Urinary bladder (tissue), 4 donors: ENCODE data around the gene ANKRD29. TPM values are rescaled to one million over a fixed set of nuclear protein-coding genes. Genes with fewer than 3 reads are reported as not detected.
"Not testable (repeated sequence)": the region's sequence is repeated elsewhere in the genome, so short reads cannot be mapped to it uniquely, and the experiment has no call there.

ENCODE experiments used
- DNase-seq: peaks from one replicate; pipeline ENCODE4 v3.0.0-alpha.2; 2015; ENCODE audit errors: extremely low spot score
- H3K27ac ChIP-seq: one replicate; pipeline ENCODE4 v1.5.1; 2013; ENCODE audit warnings: low read depth, mild to moderate bottlenecking, moderate library complexity
- H3K36me3 ChIP-seq: one replicate; pipeline ENCODE4 v1.6.1; 2013; ENCODE audit warnings: mild to moderate bottlenecking, moderate library complexity; ENCODE audit not compliant: insufficient read depth
- H3K4me1 ChIP-seq: one replicate; pipeline ENCODE4 v1.6.1; 2013; ENCODE audit warnings: mild to moderate bottlenecking, moderate library complexity; ENCODE audit not compliant: insufficient read depth
- H3K4me3 ChIP-seq: one replicate; pipeline ENCODE4 v1.5.1; 2013; ENCODE audit warnings: low read depth, low read length
- WGBS: extraction: QIAGEN DNeasy Blood & Tissue Kit; methylation state at CpG from one replicate; pipeline ENCODE4 v1.1.7; 2013; 5-methylcytosine and 5-hydroxymethylcytosine counted together
- polyA plus RNA-seq: library from polyadenylated mRNA; stranded (reverse); fragments of 200-250 nt; gene quantifications from one replicate; pipeline ENCODE4 v1.2.3, GENCODE V29; 2013
- total RNA-seq: library from RNA; depleted of rRNA; stranded (reverse); fragments of >200 nt; gene quantifications from one replicate; pipeline ENCODE4 v1.2.3, GENCODE V29; 2014
- donor health status: healthy with polysubstance abuse.
- donor health status: healthy.

ANKRD29 gene
- total and polyA plus RNA-seq, 2 donors: 11.7 to 13.6 TPM

DNA sequence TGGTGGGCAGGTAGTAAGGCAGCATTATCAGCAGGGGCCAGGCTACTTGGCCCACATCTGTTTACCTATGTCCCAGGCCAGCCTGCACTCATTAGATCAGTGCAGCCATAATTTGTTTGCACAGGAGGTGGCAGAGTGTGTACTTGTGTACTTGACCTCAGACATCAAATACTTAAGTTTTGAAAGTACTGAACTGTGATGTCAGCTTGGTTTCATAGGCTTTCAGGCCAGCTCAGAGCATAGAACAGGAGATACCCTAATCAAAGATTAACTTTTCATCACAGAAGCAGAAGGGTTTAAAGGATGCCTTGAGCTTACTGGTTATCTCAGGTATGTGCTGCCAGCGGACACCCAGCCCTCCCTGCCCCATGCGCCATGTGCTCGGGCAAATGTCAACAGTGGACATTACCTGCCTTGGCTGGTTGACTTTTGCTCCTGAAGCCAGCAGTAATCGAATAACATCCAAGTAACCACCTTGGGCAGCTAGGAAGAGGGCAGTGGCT lies 33.2 kb downstream of the ANKRD29 start:
- Histone ChIP-seq H3K36me3 (no peaks in the 10 kb centered on the region), H3K4me1 (peaks cover 3% of the 10 kb centered on the region), H3K27ac (no peak overlapping the region), H3K4me3 (no peak overlapping the region)
- 87% methylated on average over 4 of the region's 4 CpGs for WGBS
- no peak for DNase-seq

DNA sequence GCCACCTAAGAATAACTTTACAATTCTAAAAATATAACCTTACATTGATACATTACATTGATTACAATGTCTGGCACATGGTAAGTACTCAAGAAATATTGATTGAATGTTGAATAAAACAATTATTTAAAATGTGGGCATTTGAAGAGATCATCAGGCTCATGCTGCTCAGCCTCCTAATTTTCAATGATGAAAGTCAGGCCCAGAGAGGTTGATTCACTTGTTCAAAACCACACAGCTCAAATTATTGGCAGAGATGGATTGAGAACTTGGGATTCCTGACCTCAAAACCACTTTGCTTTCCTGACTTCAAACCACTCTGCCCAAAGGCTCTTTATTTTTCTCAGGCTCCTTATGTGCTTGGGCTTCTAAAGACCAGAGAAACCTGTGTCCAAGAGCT lies 34.7 kb downstream of the ANKRD29 start:
- H3K27ac ChIP-seq: no peak overlapping the region
- peaks cover 3% of the 10 kb centered on the region for H3K4me1 ChIP-seq
- H3K36me3 ChIP-seq: no peaks in the 10 kb centered on the region
- DNase-seq: no peak
- H3K4me3 ChIP-seq: no peak overlapping the region

DNA sequence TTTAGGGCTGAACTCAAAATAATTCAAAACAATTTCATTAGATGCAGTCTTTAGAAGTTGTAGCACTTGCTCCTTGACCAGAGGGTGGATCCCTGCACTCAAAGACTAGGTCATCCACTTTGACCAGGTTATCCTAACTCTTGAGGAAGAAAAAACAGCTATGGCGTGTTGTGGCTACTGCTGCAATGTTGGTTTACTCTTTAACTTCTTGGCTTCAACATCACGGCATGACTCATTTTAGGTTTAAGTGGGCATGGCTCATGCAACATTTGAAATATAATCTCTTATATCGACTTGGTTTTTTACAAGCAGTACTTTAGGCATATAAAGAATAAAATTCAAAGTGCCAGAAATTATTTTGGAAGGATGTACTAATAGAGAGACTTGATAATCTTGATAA lies 35.4 kb downstream of the ANKRD29 start:
- 39% methylated on average over 3 of the region's 3 CpGs for WGBS
- no peak overlapping the region for H3K27ac ChIP-seq
- no peaks in the 10 kb centered on the region for H3K36me3 ChIP-seq
- H3K4me1 ChIP-seq: peaks cover 3% of the 10 kb centered on the region
- DNase-seq: no peak
- H3K4me3 ChIP-seq: no peak overlapping the region

DNA sequence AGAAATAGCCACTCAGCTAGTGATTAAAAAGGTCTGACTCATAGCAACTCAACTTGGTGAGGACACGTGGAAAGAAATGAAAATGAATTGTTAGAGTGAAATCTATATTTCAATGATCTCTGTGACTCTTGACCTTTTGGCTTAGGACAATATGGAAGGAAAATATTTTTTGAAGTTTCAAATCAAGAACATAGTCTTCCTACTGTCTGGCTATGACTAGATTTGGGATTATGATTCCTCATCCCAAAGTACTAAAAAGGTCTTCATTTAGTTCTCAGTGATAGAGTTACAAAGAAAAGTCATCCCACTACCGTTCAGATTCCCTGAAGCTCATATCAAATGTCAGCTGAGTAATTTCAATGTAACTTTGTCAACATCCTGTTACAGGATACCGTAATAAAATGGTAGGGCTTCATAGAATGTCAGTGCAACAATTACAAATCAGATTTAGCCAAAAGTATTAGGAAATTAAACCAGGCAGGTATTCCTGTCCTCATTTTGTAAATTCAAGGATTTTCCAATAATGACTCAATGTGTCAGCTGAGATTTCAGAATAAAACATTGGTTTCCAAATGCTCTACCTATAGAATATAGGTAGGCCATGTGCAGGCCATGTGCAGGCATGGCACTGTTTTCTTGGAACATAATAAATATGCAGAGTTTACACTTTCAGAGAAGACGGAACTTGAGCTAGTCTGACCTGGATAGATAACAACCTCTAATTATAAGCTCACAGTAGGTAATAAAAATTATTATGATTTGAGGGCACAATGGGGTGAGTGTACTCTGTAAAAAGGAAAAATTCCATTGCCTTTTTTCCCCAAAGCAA lies 36.0 kb downstream of the ANKRD29 start:
- WGBS: 53% methylated on average over 4 of the region's 4 CpGs
- Histone ChIP-seq H3K27ac (peak overlapping the region; percentile 48), H3K4me3 (no peak overlapping the region), H3K4me1 (peaks cover 3% of the 10 kb centered on the region), H3K36me3 (no peaks in the 10 kb centered on the region)
- DNase-seq: no peak

DNA sequence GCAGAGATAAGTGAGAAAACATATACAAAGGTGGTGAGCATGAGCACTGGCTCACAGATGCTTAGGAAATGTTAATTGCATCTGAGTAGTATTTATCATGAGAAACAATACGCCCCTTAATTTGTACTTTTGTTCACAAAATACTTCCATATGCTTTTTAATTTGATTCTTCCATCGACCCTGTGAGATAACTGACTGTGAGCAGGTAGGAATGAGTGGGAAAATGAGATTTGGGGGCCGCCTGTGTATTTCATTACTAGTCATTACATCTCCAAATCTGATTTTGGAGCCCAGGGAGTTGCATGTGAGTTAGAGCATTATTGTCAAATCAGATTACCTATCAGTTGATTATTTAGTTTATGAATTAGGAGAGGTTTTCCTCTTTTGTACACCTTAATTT lies 39.7 kb downstream of the ANKRD29 start:
- WGBS: 95% methylated on average over 3 of the region's 3 CpGs
- no peaks in the 10 kb centered on the region for H3K36me3 ChIP-seq
- peaks cover 1% of the 10 kb centered on the region for H3K4me1 ChIP-seq
- no peak overlapping the region for H3K4me3 ChIP-seq
- no peak for DNase-seq
- H3K27ac ChIP-seq: no peak overlapping the region

DNA sequence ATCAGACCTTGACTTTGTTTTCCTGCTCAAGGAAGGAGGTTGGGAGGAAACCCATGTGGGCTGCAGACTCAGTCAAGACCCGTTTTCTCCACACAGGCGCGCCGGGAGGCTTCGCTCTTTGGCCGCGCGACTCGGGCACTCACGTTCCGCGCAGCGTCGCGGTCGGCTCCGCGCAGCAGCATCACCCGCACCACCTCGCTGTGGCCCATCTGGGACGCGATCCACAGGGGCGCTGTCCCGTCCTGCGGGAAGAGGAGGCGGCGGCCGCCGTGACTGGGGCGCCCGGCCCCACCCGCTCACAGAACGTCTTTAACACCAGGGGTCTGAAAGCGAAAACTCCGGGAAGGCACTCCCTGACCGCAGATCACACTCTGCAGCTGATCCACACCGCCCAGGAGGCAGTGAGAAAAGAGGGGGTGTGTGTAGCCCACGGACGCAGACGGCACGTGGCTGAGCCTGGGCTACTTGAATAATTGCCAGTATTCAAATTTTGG lies 43.3 kb downstream of the ANKRD29 start:
- H3K4me3 ChIP-seq: peak overlapping the region; percentile 17
- H3K27ac ChIP-seq: no peak overlapping the region
- DNase-seq: no peak
- no peaks in the 10 kb centered on the region for H3K4me1 ChIP-seq
- 3% methylated on average over 41 of the region's 41 CpGs for WGBS
- H3K36me3 ChIP-seq: no peaks in the 10 kb centered on the region

DNA sequence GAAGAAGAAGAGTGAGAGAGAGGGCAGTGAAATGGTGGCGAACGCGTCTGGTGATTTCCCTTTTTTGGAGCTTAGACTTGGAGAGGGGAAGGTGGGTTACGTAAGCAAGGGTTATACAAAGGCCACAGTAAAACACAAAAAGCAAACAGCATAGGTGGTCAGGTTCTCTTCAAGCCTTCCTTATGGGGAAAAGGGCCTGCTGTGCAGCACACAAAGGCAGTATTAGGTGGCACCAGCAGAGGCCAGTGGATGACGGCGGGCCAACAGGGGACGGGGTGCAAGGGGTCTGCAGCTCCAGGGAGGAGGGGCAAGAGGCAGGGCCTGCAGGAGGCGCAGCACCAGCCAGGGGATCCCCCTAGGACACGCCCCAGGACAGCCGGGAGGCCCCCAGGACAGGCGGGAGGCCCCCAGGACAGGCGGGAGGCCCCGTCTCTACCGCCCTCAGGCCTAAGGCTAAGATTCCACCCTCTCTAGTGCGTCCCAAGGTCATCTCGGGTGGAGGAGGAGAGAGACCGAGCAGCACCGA lies 43.8 kb downstream of the ANKRD29 start:
- 17% methylated on average over 18 of the region's 18 CpGs for WGBS
- Histone ChIP-seq H3K4me3 (peak overlapping the region; percentile 17), H3K36me3 (no peaks in the 10 kb centered on the region), H3K27ac (no peak overlapping the region), H3K4me1 (no peaks in the 10 kb centered on the region)
- no peak for DNase-seq

DNA sequence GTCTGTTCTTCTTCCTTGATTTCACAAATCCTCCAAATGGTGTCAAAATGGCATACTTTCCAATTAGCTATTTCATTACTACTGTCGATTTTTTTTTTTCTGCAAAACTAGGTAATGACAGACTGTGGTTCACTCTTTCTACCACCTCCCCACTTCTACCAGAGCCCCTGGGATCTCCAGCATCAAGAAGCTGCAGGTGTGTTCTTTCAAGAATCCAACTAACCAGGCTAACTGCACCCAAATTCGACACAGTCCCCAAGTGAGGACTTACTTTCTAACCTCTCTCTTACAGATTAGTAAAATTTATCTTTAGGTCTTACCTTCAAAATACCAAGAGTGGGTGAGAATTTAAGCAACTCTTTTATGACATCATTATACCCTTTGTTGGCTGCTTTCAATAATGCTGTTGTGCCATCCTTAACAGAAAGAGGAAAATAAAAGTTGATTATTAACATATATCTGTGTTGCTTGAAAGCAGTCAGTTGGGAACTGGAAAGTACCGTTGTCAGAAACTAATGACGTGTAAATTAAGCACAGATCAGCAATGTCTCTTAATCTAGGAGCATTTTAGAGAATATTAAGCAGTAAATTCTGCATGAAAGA lies 45.2 kb downstream of the ANKRD29 start:
- Histone ChIP-seq H3K4me3 (no peak overlapping the region), H3K36me3 (no peaks in the 10 kb centered on the region), H3K27ac (no peak overlapping the region), H3K4me1 (no peaks in the 10 kb centered on the region)
- DNase-seq: no peak
- 69% methylated on average over 4 of the region's 4 CpGs for WGBS

DNA sequence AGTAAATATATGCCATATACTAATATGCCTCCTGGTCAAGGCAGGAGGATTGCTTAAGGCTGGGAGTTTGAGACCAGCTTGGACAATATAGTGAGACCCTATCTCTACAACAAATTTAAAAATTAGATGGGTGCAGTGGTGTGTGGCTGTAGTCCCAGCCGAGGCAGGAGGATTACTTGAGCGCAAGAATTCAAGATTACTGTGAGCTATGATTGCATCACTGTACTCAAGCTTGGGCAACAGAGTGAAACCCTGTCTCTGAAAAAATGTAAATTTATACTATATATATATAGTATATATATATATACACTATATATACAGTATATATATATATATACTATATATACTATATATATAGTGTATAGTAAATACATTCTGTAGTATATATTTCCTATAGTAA lies 46.5 kb downstream of the ANKRD29 start:
- DNase-seq: no peak
- no peak overlapping the region for H3K27ac ChIP-seq
- H3K4me1 ChIP-seq: no peaks in the 10 kb centered on the region
- H3K36me3 ChIP-seq: no peaks in the 10 kb centered on the region
- 90% methylated on average over 2 of the region's 2 CpGs for WGBS
- H3K4me3 ChIP-seq: no peak overlapping the region

DNA sequence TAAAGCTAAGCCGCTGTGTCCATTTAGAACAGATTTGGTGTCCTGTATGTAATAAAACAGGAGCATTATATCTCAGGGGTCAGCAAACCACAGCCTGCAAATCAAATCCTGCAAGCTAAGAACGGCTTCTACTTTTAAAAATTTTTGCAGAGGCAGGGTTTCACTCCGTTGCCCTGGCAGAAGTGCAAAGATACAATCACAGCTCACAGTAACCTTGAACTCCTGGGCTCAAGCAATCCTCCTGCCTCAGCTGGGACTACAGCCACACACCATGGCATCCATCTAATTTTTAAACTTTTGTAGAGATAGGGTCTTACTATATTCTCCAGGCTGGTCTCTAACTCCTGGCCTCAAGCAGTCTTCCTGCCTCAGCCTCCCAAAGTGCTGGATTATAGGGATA lies 47.8 kb downstream of the ANKRD29 start:
- no peak overlapping the region for H3K27ac ChIP-seq
- 72% methylated on average over 3 of the region's 3 CpGs for WGBS
- no peaks in the 10 kb centered on the region for H3K4me1 ChIP-seq
- H3K4me3 ChIP-seq: no peak overlapping the region
- DNase-seq: no peak
- no peaks in the 10 kb centered on the region for H3K36me3 ChIP-seq

DNA sequence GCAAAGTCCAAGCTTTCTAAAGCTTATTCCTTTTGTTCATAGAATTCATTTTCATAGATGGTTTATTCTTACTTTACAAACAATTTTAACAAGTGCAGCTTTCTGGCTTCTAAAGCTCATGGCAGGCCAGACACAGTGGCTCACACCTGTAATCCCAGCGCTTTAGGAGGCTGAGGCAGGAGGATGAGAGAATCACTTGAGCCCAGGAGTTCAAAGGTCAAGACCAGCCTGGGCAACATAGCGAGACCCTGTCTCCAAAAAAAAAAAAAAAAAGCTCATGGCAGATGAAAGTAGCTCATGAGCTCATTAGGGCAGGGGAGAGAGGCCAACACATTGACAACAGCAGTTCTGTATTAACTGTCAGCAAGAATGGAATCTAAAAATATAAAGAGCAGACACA lies 48.3 kb downstream of the ANKRD29 start:
- no peak for DNase-seq
- 95% methylated on average over 2 of the region's 2 CpGs for WGBS
- H3K27ac ChIP-seq: no peak overlapping the region
- H3K4me1 ChIP-seq: no peaks in the 10 kb centered on the region
- no peaks in the 10 kb centered on the region for H3K36me3 ChIP-seq
- H3K4me3 ChIP-seq: no peak overlapping the region

DNA sequence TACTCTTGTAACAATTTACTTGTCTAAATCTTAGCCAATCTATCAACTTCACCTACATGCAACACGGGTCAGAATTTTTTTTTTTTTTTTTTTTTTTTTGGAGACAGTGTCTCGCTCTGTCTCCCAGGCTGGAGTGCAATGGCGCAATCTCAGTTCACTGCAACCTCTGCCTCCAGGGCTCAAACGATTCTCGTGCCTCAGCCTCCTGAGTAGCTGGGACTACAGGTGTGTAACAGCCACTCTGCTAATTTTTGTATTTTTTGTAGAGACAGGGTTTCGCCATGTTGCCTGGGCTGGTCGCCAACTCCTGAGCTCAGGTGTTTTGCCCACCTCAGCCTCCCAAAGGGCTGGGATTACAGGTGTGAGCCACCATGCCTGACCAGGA lies 49.6 kb downstream of the ANKRD29 start:
- H3K4me1 ChIP-seq, H3K4me3 ChIP-seq, H3K36me3 ChIP-seq, DNase-seq, H3K27ac ChIP-seq: not testable (repeated sequence)
- WGBS: 93% methylated on average over 7 of the region's 7 CpGs

DNA sequence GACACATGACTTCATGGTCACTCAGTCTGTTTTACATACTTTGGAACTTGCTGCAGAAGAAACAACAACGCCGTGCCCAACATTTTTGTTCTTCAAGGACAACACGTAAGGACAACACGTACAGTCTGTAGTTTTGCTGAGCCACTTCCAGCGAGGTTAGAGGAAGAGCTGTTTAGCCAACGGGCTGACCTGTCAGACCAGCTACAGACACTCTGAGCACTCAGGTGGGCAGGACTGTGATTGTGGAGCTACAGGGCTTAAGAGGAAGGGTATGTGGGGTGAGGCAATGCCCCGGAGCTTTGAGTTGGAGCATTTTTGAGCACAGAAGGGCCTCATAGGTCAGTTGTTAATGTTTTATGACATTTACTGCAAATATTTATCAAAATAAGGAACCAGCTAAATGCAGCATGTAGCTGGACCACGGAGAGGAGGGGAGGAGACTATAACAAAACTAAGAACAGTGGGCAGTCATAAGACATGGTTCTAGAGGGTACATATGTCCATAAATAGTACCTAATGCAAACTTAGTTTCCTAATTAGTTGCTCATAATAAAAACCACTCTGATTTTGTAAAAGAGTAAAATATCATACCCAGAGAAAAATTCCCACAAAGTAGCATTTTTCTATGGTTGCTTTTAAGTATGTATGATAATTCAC lies 50.1 kb downstream of the ANKRD29 start:
- 60% methylated on average over 8 of the region's 8 CpGs for WGBS
- no peak overlapping the region for H3K27ac ChIP-seq
- no peaks in the 10 kb centered on the region for H3K4me1 ChIP-seq
- no peak overlapping the region for H3K4me3 ChIP-seq
- DNase-seq: no peak
- no peaks in the 10 kb centered on the region for H3K36me3 ChIP-seq
